NT2/D1 (cell line): Measurements from ENCODE around the gene CASR.

Experiments
- YY1 ChIP-seq: IDR thresholded peaks from 2 replicates; pipeline ENCODE4 v1.6.1; 2011; ENCODE audit not compliant: insufficient read length, insufficient read depth
- ZNF274 ChIP-seq: IDR thresholded peaks from 2 replicates; pipeline ENCODE4 v1.6.1; 2011; ENCODE audit warnings: mild to moderate bottlenecking, low read depth, low read length

- TF ChIP-seq YY1 = no peak
- TF ChIP-seq ZNF274 = no peak
These were observed 115.7 kb downstream of the CASR start for GRCh38 chr3:122299215-122299614.
